Measurements from ENCODE around the gene TRDMT1. TPM values are rescaled to one million over a fixed set of nuclear protein-coding genes. Genes with fewer than 3 reads are reported as not detected.

TRDMT1 gene
- total RNA-seq, 2 donors from 2014 or later, result 8.1 to 13.0 TPM

GRCh38 chr10:17109475-17110207 lies 91.8 kb downstream of the TRDMT1 start:
- no peaks in the 10 kb centered on the region for H3K36me3 ChIP-seq (ENCODE audit: control insufficient read depth, insufficient read depth, low read length)
- no peak overlapping the region for H3K9ac ChIP-seq (ENCODE audit: extremely low read depth, low read length, poor library complexity, severe bottlenecking)
- no peak for TF ChIP-seq CTCF (conservative IDR thresholded peaks at IDR 0.05)
- peaks cover 3% of the 10 kb centered on the region for H3K4me1 Mint-ChIP-seq
- H3K36me3 Mint-ChIP-seq (ENCODE audit: low read depth), result no peaks in the 10 kb centered on the region
- no peaks in the 10 kb centered on the region for H3K9me3 ChIP-seq (ENCODE audit: control insufficient read depth, low read length)
- no peak for DNase-seq
- no peak overlapping the region for H3K27ac Mint-ChIP-seq
- H3K27me3 ChIP-seq (ENCODE audit: control insufficient read depth, insufficient read depth, low read length, poor library complexity, severe bottlenecking), result no peaks in the 10 kb centered on the region
- no peaks in the 10 kb centered on the region for H3K9me3 Mint-ChIP-seq
- H3K4me3 Mint-ChIP-seq, result no peak overlapping the region
- no peak overlapping the region for H3K27ac ChIP-seq (ENCODE audit: low read depth, low read length)
- no peaks in the 10 kb centered on the region for H3K4me1 ChIP-seq (ENCODE audit: control insufficient read depth, insufficient read depth, low read length)
- H3K27me3 Mint-ChIP-seq (ENCODE audit: insufficient read depth), result no peaks in the 10 kb centered on the region
- 81 to 97% methylated on average over 2 to 3 of the region's 3 CpGs for WGBS, 2 experiments (ENCODE audit: insufficient coverage in 1 of 2, insufficient read length in 1 of 2)
- H3K4me3 ChIP-seq (ENCODE audit: low read length), result no peak overlapping the region

- no peak overlapping the region for H3K27ac ChIP-seq (ENCODE audit: low read depth, low read length)
- no peak overlapping the region for H3K9ac ChIP-seq (ENCODE audit: extremely low read depth, low read length, poor library complexity, severe bottlenecking)
- H3K4me3 Mint-ChIP-seq, result no peak overlapping the region
- no peak overlapping the region for H3K4me3 ChIP-seq (ENCODE audit: low read length)
- no peaks in the 10 kb centered on the region for H3K36me3 Mint-ChIP-seq (ENCODE audit: low read depth)
- 94% methylated on average over 2 of the region's 2 CpGs; no CpG with 5 or more reads in 1 of the 2 experiments for WGBS, 2 experiments (ENCODE audit: insufficient coverage in 1 of 2, insufficient read length in 1 of 2)
- no peaks in the 10 kb centered on the region for H3K4me1 ChIP-seq (ENCODE audit: control insufficient read depth, insufficient read depth, low read length)
- H3K36me3 ChIP-seq (ENCODE audit: control insufficient read depth, insufficient read depth, low read length), result no peaks in the 10 kb centered on the region
- no peak overlapping the region for H3K27ac Mint-ChIP-seq
- peaks cover 3% of the 10 kb centered on the region for H3K4me1 Mint-ChIP-seq
- no peaks in the 10 kb centered on the region for H3K27me3 Mint-ChIP-seq (ENCODE audit: insufficient read depth)
- H3K9me3 Mint-ChIP-seq, result no peaks in the 10 kb centered on the region
- no peak for DNase-seq
- no peaks in the 10 kb centered on the region for H3K9me3 ChIP-seq (ENCODE audit: control insufficient read depth, low read length)
- no peaks in the 10 kb centered on the region for H3K27me3 ChIP-seq (ENCODE audit: control insufficient read depth, insufficient read depth, low read length, poor library complexity, severe bottlenecking)
- no peak for TF ChIP-seq CTCF (conservative IDR thresholded peaks at IDR 0.05)
These were observed 92.4 kb downstream of the TRDMT1 start for GRCh38 chr10:17109046-17109445.

GRCh38 chr10:17106991-17107390 lies 94.5 kb downstream of the TRDMT1 start:
- no peaks in the 10 kb centered on the region for H3K9me3 Mint-ChIP-seq
- Histone ChIP-seq H3K9me3 (ENCODE audit: control insufficient read depth, low read length) (no peaks in the 10 kb centered on the region), H3K36me3 (ENCODE audit: control insufficient read depth, insufficient read depth, low read length) (no peaks in the 10 kb centered on the region), H3K9ac (ENCODE audit: extremely low read depth, low read length, poor library complexity, severe bottlenecking) (no peak overlapping the region), H3K4me1 (ENCODE audit: control insufficient read depth, insufficient read depth, low read length) (no peaks in the 10 kb centered on the region), H3K4me3 (ENCODE audit: low read length) (no peak overlapping the region), H3K27me3 (ENCODE audit: control insufficient read depth, insufficient read depth, low read length, poor library complexity, severe bottlenecking) (no peaks in the 10 kb centered on the region), H3K27ac (ENCODE audit: low read depth, low read length) (no peak overlapping the region)
- no peaks in the 10 kb centered on the region for H3K27me3 Mint-ChIP-seq (ENCODE audit: insufficient read depth)
- H3K4me1 Mint-ChIP-seq, result peaks cover 3% of the 10 kb centered on the region
- 93% methylated on average over 3 to 5 of the region's 5 CpGs for WGBS, 2 experiments (ENCODE audit: insufficient coverage in 1 of 2, insufficient read length in 1 of 2)
- DNase-seq, result no peak
- H3K4me3 Mint-ChIP-seq, result no peak overlapping the region
- H3K36me3 Mint-ChIP-seq (ENCODE audit: low read depth), result no peaks in the 10 kb centered on the region
- no peak for TF ChIP-seq CTCF (conservative IDR thresholded peaks at IDR 0.05)
- no peak overlapping the region for H3K27ac Mint-ChIP-seq
